GM12891 (cell line): ENCODE data around the gene BACH2.

Experiments used
- POLR2A ChIP-seq: IDR thresholded peaks from 2 replicates; pipeline ENCODE4 v1.6.1; 2011; ENCODE audit warnings: low read depth, low read length, control low read depth
- POLR2AphosphoS5 ChIP-seq: IDR thresholded peaks from 2 replicates; pipeline ENCODE4 v1.6.1; 2011; ENCODE audit warnings: low read depth, low read length, control low read depth

DNA sequence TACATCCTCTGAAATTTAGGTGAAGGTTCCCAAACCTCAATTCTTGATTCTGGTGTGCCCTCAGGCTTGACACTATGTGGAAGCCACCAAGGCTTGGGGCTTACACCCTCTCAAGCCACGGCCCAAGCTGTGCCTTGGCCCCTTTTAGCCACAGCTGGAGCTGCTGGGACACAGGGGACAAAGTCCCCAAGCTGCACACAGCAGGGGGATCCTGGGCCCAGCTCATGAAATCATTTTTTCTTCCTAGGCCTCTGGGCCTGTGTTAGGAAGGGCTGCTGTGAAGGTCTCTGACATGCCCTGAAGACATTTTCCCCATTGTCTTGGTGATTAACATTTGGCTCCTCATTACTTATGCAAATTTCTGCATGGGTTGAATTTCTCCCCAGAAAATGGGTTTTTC is 37.3 kb upstream of the BACH2 start:
- no peak for TF ChIP-seq POLR2A
- no peak for TF ChIP-seq POLR2AphosphoS5
